Fibroblast of the aortic adventitia (primary cell): ENCODE data around the gene FAF2. TPM values are rescaled to one million over a fixed set of nuclear protein-coding genes. Genes with fewer than 3 reads are reported as not detected.

Source experiments
- DNase-seq: peaks from one replicate; pipeline ENCODE4 v3.0.0-alpha.2; 2010; ENCODE audit warnings: low read depth
- H3K4me3 ChIP-seq: 2 replicates; pipeline ENCODE4 v1.5.1; 2011; ENCODE audit warnings: low read depth, mild to moderate bottlenecking, control low read depth, low read length, moderate library complexity
- total RNA-seq: library from RNA; depleted of rRNA; stranded (reverse); fragments of >200 nt; gene quantifications from 2 replicates; pipeline ENCODE4 v1.2.3, GENCODE V29; 2012; ENCODE audit warnings: low replicate concordance
- TF ChIP-seq, protein P1 (sequence below): IDR thresholded peaks from 2 replicates; pipeline ENCODE4 v1.5.1; 2011; ENCODE audit warnings: mild to moderate bottlenecking, low read length, control low read depth, inconsistent platforms; ENCODE audit not compliant: insufficient read depth

The FAF2 gene
- total RNA-seq, 1 donor, result 45.3 TPM

DNA sequence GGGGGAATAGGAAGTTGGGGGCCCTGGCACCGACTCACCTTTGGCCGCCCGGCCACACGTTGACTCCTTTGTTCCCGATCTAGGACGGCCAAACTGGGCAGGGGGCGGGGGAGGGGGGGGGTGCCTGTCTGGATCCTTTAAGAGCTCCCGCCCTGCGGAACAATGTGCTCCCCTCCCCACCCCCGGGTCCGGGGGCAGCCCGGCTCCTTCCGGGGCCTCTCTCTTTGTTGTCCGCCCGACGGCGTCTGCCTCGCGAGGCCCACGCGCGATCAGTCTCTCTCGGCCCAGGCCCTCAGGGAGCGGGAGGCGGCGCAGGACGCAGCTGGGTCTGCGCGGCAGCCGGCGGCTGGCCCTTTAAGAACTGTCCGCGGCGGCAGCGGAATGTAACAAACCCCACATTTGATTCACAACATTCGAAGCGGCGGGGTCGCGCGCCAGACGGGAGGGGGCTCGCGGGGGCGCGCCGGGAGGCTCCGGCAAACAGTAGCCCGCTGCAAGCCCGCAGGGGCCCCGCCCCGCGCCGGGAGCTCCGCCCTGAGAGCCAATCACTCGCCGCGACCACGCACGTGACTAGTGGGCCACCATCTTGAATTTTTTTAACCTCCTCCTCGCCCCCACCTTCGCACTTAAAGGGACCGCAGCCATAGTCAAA, 88.8 kb downstream of the FAF2 start, which contains the start of gene RNF44:
Gene RNF44, minus strand, starts transcription at position 501 of the 652 bp plus-strand sequence. CDS start 4,930 bp downstream, outside the sequence.
- DNase-seq, result peak; percentile 97
- peak within 1 kb of the TSS; percentile 81 for H3K4me3 ChIP-seq
- TF ChIP-seq, protein P1, sequence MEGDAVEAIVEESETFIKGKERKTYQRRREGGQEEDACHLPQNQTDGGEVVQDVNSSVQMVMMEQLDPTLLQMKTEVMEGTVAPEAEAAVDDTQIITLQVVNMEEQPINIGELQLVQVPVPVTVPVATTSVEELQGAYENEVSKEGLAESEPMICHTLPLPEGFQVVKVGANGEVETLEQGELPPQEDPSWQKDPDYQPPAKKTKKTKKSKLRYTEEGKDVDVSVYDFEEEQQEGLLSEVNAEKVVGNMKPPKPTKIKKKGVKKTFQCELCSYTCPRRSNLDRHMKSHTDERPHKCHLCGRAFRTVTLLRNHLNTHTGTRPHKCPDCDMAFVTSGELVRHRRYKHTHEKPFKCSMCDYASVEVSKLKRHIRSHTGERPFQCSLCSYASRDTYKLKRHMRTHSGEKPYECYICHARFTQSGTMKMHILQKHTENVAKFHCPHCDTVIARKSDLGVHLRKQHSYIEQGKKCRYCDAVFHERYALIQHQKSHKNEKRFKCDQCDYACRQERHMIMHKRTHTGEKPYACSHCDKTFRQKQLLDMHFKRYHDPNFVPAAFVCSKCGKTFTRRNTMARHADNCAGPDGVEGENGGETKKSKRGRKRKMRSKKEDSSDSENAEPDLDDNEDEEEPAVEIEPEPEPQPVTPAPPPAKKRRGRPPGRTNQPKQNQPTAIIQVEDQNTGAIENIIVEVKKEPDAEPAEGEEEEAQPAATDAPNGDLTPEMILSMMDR, result no peak

DNA sequence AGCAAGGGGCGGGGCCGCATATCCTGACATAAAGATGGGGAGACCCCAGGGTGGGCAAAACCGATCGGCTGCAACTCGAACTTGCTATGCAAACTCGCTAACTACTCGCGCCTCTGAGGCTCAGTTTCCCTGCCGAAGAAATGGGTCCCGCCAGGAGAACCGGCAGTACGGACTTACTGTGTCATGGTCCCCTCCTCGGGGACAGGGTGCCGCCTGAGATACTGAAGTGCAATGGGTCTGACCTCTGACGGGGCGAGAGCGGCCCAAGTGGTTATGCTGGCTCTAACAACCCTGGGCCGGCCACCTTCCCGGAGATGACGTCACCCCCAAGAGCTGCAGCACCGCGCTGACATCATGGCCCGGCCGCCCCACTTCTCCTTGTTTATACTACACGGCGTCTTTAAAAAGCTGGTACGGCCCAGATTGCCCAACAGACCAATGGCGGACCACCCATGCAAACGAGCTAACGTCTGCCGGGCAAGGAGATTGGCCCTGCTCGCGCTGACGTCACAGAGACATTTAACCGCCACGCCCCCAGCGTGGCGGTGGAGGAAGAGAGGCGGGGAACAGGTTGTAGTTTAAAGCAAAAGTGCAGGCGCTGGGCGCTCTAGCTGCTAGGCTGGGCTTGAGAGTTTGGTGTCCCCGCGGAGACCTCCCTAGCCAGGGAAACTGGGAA, 89.5 kb downstream of the FAF2 start:
- peak overlapping the region; percentile 81 for H3K4me3 ChIP-seq
- TF ChIP-seq, protein P1, result no peak
- peak; percentile 100 for DNase-seq

DNA sequence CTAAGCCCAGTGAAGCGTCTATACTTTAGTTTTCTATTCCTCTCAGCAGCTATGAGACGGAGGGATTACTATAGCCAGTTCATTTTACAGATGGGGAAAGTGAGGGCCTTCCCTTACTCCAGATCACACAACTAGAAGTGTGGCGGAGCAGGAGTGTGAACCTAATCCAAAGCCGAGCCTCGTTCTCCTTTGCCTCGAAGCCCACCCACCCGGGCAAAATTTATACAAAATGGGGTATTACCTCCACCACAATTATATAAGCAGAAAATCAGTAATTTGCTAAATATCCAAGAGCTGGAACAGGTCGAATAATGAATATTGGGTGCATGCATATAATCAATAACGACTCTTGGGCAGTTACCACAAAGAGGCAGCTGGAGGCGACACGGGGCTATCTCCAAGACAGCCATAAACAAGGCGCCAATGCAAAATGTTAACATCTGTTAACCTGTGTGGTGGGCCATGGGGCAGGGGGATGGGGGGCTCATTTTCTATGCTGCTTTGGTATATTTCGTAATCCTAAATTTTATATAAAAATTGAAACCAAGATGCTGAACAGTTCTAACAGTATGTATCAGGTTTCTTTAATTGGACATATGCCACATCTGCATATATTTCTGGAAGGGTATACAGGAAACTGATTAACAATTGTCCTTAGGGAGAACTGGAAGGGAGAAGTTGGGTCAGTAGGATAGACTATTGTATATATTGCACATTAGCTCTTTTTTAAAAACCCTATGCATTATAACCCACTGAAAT, 90.2 kb downstream of the FAF2 start:
- peak; percentile 34 for DNase-seq
- H3K4me3 ChIP-seq, result peak overlapping the region; percentile 59
- TF ChIP-seq, protein P1, result no peak

DNA sequence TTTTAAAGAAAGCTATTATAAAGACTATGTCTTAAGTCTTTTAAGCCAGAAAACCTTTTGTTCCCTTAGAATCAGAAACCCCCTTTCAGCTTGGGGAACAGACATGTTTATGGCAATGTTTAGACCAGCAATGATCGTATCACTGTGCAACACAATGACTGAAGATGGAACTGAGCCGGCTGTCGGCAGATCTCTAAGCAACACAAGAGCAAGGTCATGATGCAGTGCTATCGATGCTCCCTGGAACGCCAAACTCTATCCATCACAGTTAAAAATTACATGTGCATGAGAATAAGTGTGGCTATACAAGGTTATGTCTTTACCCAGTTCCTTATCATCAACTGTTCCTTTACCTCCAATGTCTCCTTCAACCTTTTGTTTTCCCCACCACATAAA, 90.8 kb downstream of the FAF2 start:
- no peak overlapping the region for H3K4me3 ChIP-seq
- TF ChIP-seq, protein P1, result no peak
- DNase-seq, result no peak

DNA sequence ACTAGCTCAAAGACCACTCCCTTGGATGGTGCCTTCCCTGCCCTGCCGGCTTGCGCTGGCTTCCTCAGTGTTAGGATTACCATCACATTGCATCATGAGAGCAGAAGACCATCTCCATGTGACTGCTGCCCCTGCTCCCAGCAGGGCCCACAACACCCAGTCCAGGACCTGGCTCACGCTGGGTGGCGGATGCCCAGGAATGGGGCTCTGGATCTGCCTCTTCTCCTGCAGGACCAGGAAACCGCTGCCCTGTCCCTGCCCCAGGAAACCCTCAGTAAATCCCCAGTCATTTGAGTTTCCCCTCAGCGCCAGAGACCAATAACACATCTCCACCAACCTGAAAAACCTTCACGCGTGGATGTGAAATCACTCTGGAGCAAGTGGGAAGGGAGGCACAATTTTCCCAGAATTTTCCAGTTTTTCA, 92.3 kb downstream of the FAF2 start:
- no peak overlapping the region for H3K4me3 ChIP-seq
- no peak for DNase-seq
- TF ChIP-seq, protein P1, result no peak

DNA sequence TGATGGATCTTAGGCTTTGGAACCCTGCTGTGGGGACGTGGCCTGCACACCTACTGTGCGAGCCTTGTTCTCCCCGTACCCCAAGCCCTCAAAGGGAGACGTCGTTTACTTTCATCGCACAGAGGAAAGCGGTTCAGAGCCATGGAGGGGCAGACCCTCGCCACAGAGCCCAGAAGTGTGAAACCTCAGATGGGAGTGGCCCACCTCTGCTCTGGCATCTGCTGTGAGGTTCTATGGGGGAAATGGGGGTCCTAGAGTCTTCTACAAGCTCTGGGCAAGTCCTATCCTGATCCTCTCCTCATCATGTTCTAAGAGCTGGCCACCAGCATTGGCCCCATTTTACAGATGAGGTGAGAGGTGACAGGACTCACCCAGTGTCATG, 92.8 kb downstream of the FAF2 start:
- TF ChIP-seq, protein P1, result no peak
- DNase-seq, result no peak
- H3K4me3 ChIP-seq, result no peak overlapping the region
